Fibroblast of villous mesenchyme (primary cell): Measurements from ENCODE around the gene LY6G6F. TPM values are rescaled to one million over a fixed set of nuclear protein-coding genes. Genes with fewer than 3 reads are reported as not detected.
"Not testable (repeated sequence)": the region's sequence is repeated elsewhere in the genome, so short reads cannot be mapped to it uniquely, and the experiment has no call there.

Experiments
- DNase-seq: peaks from one replicate; pipeline ENCODE4 v3.0.0-alpha.2; 2010; ENCODE audit warnings: low read depth
- H3K4me3 ChIP-seq: 2 replicates; pipeline ENCODE4 v1.5.1; 2011; ENCODE audit warnings: low read depth, mild to moderate bottlenecking, low read length
- CTCF ChIP-seq: IDR thresholded peaks from 2 replicates; pipeline ENCODE4 v1.5.1; 2012; ENCODE audit warnings: low read depth, mild to moderate bottlenecking, low read length; ENCODE audit not compliant: insufficient read depth
- total RNA-seq: library from RNA; depleted of rRNA; stranded (reverse); fragments of >200 nt; gene quantifications from 2 replicates; pipeline ENCODE4 v1.2.3, GENCODE V29; 2012

LY6G6F gene
- total RNA-seq, 1 donor = not detected

- TF ChIP-seq CTCF = no peak
- peak within 1 kb of the TSS; percentile 99 for H3K4me3 ChIP-seq
- peak; percentile 99 for DNase-seq
Measured at GRCh38 chr6:31702819-31703716, 3.6 kb upstream of the LY6G6F start, which contains the start of gene ABHD16A. Gene ABHD16A (minus strand): TSS chr6:31703324. CDS start chr6:31703281, 43 bp downstream.

GRCh38 chr6:31705931-31706330, 735 bp upstream of the LY6G6F start:
- no peak overlapping the region for H3K4me3 ChIP-seq
- no peak for TF ChIP-seq CTCF
- no peak for DNase-seq

GRCh38 chr6:31707701-31708100, 1.0 kb downstream of the LY6G6F start:
- no peak for TF ChIP-seq CTCF
- H3K4me3 ChIP-seq = no peak overlapping the region
- no peak for DNase-seq

- no peak for DNase-seq
- no peak overlapping the region for H3K4me3 ChIP-seq
- no peak for TF ChIP-seq CTCF
Measured at GRCh38 chr6:31708224-31708623, 1.6 kb downstream of the LY6G6F start.

GRCh38 chr6:31709157-31709556, 2.5 kb downstream of the LY6G6F start:
- not testable (repeated sequence) for H3K4me3 ChIP-seq, DNase-seq

GRCh38 chr6:31710523-31711219, 4.0 kb downstream of the LY6G6F start:
- no peak for DNase-seq

More at GRCh38 chr6:31710523-31711219, 4.0 kb downstream of the LY6G6F start:
- no peak for TF ChIP-seq CTCF
- H3K4me3 ChIP-seq = no peak overlapping the region
